D721Med (cell line): ENCODE data around the gene SRGAP2C.
"Not testable (repeated sequence)": the region's sequence is repeated elsewhere in the genome, so short reads cannot be mapped to it uniquely, and the experiment has no call there.

ENCODE experiments used
- DNase-seq: peaks from one replicate; pipeline ENCODE4 v3.0.0; 2011; ENCODE audit warnings: low spot score; ENCODE audit not compliant: insufficient read length
- FAIRE-seq: peaks from 2 replicates; lab custom pipeline; 2011; peaks lifted over from hg19 to GRCh38; lab: Jason Lieb, UNC

The SRGAP2C gene

DNA sequence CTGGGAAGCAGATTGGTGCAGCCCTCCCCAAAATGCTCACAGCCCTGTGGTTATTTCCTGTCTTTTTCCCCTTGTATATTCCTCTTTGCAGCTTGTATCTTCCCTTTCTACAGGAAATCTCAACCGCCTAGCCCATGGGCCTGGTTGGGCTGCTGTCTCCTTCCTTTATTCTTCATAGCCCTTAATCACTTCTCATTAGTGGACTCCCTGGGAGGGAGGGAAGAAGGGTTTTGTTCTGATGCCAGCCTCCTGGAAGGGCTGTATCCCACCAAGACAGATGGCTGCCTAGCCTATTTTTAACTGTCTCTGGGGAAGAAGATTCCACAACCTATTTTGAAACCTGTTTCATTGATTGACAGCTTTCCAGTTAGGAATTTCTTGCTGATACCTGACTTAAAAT is 31.9 kb downstream of the SRGAP2C start:
- FAIRE-seq, DNase-seq: not testable (repeated sequence)

DNA sequence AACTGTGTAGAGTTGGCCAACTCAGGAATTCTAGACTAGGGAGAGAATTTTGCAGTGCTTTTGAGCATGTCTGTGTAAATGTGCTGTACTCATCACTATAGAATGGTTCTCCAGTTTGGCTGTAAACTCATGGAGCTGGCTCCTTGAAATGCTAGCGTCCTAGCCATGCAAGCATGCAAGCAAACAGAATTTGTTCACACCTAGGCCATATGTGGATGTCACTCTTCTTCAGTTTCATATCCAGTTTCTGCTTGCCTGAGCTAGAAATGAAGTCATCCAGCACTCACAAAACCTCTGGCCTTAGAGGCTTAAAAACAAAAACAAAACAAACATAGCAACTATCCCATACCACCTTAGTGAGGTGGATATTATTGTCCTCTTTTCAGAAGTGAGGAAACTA is 37.0 kb downstream of the SRGAP2C start:
- FAIRE-seq, DNase-seq: not testable (repeated sequence)

DNA sequence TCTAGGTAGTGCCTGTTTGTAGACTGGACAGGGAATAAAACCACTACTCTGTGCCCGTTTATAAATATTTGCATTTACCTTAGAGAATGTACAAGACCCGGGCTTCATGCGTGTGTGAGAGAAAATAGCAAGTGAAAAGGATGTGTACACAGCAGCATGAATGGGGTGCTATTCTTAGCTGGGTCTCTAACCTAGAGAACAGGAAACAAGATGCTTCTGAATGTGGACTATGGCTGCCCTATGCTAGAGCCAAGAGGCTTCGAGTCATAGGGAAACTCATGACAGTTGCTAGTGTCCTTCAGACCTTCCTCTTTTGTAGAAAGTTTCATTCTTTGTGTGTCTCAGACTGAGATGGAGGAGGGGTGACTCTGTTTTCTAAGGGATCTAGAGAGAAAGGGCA is 39.9 kb downstream of the SRGAP2C start:
- not testable (repeated sequence) for DNase-seq, FAIRE-seq

DNA sequence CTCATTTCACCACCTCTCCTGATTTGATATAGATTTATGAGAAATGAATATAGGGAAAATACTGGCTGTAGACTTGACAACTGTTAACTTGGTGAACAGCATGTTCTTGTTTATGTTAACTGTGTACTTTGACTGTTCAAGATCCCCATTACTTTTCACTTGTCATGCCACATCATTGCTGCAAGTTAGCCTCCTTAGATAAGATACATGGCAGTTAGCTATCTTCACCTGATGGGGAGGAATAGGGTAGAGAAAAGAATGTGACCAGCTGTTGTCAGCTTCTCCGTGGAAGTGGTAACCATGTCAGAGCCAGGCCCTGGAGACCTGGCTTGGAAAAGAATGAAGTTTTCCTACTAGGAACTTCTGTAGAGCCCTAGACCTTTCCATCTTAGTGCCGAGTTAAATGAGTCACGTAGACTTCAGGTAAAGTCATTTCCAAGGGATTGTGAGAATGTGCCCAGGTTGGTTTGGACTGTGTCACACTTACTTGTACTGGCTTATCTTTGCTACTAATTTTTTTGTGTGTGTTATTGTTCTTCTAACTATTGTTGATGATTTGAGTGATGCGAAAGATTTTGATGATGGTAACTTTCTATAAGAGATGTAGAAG is 41.6 kb downstream of the SRGAP2C start:
- not testable (repeated sequence) for DNase-seq, FAIRE-seq

DNA sequence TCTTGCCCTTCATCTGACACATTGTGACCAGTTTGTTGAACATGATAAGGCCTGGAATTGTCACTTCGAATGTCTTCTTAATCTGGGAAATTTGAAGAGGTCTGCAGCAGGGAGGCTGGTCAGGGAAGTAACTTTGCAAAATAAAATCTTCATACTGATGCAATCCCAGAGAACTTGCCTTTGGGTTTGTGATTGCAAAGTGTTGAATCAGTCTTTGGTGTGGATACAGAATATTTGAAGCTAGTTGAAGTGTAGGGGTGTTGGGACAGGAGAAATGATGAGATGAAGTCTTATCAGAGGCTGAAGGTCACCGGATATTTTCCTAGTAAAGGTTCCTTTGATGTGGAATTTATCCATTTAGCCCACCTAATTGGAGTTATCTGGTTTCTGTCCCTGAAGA is 42.1 kb downstream of the SRGAP2C start:
- FAIRE-seq: not testable (repeated sequence)

DNA sequence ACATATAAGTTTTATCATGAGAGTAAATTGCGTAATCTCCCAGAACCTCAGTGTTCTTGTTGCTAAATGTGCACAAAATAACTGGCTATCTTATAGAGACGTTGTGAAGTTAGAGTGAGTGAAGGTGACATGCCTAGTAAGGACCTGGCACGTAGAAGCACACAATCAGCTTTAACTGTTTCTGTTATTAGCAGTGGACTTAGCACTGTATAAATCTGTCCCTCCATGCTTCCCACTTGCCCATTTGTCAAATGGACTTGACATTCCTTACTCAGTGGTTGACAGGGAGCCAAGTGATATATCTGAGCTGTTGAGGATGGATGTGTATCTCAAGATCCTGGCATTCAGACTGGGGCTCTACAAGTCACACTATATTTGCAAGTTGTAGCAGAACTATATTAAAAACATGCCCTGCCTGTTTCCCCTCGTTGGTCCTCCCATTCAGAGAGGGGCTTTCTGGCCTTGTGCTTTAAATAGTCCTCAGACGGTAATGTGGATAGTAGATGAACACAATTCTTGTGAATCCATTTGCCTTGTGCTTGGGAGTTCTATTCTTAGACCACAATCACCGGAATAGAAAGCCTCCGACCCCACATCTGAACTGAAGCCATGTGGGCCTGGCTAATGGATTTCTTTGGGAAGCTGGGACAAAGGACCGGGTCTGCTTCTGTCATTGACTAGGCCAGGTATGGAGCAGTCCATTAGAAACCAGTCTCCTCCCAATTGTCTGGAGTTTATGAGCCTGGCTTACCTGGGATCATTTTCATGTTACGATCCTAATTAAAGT is 43.0 kb downstream of the SRGAP2C start:
- not testable (repeated sequence) for DNase-seq, FAIRE-seq

More for the DNA sequence above, 42.1 kb downstream of the SRGAP2C start:
- not testable (repeated sequence) for DNase-seq

DNA sequence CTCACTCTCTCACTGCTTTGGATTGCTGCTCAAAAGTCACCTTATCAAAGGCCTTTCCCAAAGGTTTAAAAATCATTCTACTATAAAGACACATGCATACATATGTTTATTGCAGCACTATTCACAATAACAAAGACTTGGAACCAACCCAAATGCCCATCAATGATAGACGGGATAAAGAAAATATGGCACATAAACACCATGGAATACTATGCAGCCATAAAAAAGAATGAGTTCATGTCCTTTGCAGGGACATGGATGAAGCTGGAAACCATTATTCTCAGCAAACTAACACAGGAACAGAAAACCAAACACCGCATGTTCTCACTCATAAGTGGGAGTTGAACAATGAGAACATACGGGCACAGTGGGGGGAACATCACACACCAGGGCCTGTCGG is 45.9 kb downstream of the SRGAP2C start:
- DNase-seq, FAIRE-seq: not testable (repeated sequence)

DNA sequence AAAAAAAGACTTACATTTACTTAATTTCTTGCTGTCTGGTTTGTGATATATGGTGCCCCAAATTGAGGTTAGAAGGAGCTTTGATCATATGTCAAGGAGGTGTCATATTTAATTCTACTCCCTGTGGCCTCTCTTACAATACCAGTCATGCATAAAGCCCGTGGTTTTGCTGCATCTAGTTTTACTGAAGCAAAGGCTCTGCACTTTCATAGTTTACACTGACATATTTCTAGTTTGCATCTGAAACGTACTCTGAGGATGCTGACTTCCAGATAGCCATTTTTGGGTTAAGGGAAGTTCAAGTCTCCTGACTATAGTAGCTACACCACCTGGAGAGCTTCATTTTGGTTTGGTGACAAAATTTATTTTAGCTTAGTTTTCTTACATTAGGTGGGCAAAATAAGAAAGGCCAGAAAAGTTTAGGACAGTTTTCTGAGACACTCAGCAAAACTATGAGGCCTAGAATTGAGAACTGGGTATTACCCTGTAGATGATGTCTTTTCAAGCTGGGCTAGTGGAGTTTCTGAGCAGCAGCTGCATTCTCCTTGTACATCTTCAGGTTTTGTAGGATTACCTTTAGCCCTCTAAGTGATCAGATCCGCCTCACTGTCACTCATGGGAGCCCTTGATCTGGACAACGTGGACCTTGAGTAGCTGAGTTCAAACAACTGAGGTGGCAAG is 47.8 kb downstream of the SRGAP2C start:
- not testable (repeated sequence) for FAIRE-seq, DNase-seq

DNA sequence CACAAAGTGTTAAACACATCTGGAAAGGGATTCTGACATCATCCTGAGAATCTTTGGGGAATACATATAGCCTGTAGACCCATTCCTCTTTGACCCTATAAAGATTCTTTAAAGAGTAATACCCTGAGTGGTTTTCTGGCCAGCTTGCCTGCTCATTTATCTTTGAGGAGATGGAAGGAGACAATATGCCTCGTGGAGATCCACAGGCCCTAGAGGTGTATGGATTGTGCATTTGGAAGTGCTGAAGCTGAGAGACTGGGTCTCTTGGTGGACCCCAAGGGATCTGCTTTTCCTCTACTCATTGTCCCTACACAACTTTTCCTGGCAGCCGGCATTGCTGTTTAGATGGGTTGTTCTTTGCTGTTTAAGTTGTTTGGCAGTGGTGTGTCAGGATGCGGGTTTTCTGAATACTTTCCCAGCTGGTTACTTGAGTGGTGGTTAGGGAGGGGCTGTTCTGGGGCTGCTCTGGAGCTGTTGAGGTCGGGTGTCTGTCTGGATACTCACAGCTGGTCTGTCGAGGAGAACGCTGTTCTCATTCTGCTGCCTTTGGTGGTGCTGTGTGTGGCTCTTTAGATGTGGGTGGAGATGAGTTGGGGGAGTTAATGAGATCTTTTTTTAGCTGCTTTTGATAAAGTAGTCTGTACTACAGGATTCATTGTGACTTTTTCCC is 49.5 kb downstream of the SRGAP2C start:
- DNase-seq, FAIRE-seq: not testable (repeated sequence)

DNA sequence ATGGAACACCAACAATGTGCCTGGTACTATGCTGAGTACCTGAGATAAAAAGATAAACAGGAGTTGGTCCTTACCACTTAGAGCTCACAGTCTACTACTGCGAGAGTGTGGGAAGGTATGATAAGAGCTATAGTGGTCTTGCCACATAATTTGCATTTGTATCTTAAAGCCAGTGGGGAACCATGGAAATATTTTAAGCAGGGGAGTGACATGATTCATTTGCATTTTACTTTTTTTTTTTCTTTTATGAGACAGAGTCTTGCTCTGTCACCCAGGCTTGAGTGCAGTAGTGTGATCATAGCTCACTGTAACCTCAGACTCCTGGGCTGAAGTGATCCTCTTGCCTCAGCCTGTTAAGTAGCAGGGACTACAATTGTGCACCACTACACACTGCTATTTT is 53.6 kb downstream of the SRGAP2C start:
- not testable (repeated sequence) for DNase-seq, FAIRE-seq

DNA sequence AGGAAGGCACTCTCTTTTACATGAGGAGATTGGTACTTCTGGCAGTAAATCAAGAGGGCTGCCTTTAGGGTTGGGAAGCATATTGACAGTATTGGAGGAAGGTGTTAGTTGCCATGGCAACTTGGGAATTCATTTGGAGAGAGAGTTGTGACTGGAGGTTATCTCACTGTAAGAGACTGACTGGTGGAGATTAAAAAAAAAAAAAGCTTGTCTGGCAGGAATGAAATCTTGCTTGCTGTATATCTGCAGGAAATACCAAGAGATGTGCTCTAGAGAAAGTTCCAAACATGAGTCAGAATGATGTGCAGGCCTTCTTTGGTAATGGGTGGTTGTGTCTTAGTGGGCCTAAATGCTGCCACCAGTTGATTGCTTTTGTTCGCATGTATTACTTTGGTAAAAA is 59.1 kb downstream of the SRGAP2C start:
- not testable (repeated sequence) for DNase-seq, FAIRE-seq

DNA sequence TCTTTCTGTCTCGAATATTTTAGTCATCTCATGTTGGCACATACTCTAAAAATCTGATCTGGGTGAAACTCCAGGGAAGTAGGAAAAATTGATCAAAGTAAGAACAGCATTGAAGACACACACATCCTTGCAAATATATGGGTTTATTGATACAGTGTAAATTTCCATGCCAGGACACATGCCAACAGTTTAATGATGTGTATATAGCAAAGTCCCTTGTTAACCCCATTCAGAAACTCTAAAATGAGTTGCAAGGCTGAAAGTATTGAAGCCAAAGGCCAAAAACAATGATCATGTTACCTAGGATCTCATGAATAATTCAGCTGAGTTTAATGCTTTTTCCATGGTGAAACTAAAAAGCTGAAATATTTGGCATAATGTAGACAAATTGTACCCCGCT is 61.6 kb downstream of the SRGAP2C start:
- DNase-seq, FAIRE-seq: not testable (repeated sequence)

DNA sequence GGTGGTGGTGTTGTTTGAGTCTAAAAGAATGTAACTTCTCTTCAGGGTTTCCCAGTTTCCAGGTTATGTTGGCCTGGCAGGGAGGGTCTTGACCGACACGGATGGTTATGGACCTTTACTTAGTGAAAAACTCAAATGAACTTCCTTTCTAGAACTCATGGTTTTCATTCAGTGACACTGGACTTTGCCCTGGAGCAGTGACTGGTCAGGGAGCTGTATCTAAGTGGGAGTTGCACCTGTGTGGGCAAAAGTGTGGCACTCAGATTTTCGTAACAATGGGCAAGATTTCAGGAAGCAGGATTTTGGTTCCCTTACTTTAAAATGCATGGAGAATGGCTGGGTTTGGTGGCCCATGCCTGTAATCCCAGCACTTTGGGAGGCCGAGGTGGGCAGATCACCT is 67.9 kb downstream of the SRGAP2C start:
- not testable (repeated sequence) for FAIRE-seq, DNase-seq

DNA sequence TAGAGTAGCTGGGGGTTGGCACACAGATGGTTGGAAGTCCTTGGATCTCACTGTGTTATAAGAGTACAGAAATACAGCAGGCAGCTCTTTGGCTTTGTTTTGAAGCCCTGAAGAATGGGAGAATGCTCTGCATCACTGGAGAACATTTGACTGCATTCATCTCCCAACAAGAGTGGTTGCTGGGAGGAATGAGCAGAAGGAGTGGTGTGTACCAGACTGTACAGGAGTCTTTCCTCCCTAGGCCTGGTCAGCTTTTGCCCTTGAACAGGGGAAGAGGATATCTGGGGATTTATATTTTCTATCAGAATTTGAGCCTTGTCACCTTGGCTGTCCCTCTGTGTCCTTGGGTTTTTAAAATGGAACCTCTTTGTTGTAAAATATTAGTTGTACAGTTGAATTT is 69.8 kb downstream of the SRGAP2C start:
- FAIRE-seq: not testable (repeated sequence)

DNA sequence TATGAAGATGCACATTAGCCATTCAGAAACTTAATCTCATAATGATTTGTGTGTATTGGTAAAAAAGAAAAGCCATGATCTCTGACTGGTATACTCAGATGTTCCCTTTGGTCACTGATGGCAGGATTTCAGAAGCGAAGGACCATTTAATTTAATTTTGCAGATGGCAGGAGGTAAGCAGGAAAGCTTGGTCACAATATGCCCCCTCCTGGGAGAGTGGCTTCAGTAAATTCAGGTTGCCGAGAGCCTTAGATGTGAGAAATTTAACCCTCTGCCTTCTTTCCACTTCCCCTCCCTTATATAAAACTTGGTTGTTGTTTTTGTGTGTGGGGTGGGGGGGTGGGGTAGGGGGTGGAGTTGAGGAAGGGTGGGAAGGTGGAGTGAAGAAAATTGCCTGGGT is 72.9 kb downstream of the SRGAP2C start:
- not testable (repeated sequence) for DNase-seq, FAIRE-seq

More for the DNA sequence above, 69.8 kb downstream of the SRGAP2C start:
- not testable (repeated sequence) for DNase-seq

DNA sequence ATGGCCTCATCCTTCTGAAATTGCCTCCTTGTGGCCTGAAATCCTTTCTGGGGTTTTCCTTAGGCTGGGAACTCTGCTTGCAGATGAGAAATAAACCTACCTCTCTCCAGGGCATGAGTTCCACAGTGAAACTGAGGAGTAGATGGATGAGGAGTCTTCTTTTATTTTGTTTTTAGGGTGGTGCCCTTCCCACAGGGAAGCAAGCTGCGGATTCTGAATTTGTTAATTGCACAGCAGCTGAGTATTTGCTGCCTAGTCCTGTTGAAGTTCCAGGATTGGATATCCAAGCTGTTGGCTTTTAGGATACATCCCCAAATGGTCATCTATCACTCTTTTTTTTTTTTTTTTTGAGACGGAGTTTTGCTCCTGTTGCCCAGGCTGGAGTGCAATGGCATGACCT is 73.4 kb downstream of the SRGAP2C start:
- FAIRE-seq, DNase-seq: not testable (repeated sequence)

DNA sequence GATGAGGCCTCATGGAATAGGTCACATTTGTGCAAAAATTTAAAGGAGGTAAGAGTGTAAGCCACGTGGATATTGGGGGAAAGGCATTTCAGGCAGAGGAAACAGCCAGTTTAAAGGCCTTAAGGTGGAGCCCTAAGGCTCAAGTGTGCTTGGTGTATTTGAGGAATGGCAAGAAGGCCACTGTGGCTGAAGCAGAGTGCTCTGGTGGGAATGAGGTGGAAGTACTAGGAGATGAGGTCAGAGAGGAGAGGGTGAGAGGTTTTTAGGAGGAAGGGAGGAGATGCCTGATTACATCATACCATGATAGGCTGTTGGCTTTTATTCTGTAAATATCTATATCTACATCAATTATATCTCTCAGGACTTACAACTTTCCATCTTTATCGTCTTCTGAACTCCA is 75.4 kb downstream of the SRGAP2C start:
- not testable (repeated sequence) for DNase-seq, FAIRE-seq

DNA sequence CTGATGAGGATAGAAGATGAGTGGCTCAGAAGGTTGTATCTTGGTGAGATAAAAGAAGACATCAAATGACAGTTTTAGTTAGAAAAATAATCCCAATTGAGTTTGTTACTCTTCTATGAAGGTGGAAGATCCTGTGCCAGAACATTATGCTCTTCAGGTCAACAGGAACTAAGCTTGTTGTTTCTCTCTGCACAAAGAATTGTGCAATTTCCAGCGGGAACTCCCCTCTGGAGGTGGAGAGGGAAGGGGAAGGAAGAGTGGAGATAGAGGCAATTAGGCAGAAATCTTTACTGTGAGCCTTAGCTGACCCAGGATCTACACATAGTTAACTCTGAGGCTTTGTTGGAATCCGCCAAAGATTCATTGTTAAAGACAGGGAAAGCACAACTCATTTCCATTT is 77.4 kb downstream of the SRGAP2C start:
- not testable (repeated sequence) for FAIRE-seq, DNase-seq

DNA sequence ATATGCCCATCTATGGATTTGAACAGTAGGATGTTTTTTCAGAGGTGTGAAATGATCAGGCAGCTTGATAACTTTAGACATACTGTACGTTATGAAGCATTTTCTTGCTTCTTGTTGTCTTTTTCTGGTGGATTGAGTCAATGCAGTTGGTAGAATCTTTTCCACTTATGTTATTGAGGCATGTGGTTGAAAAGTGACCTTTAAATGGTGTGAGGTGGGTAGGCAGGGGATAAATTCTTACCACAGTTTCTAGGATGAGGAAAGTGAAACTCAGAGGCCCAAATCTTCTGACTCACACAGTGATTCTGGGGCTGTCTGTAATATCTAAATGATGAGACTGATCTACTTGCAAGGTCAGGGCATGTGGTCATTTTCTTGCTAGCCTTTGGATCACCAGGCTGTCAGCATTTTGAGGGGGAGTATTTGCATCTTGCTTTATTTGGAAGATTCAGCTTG is 79.0 kb downstream of the SRGAP2C start:
- not testable (repeated sequence) for FAIRE-seq, DNase-seq

DNA sequence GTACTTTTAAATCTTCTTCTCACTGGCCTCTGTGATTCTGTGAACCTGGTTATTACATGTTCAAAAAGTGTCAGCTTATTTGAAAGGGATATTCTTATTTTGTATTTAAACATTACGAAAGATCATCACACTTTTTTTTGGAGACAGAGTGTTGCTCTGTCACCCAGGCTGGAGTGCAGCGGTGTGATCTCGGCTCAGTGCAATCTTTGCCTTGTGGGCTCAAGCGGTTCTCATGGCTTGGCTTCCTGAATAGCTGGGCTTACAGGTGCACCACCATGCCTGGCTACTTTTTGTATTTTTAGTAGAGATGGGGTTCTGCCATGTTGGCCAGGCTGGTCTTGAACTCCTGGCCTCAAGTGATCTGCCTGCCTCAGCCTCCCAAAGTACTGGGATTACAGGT is 82.3 kb downstream of the SRGAP2C start:
- DNase-seq, FAIRE-seq: not testable (repeated sequence)
